ENCODE data around the gene TRIM71.
"Not testable (repeated sequence)": the region's sequence is repeated elsewhere in the genome, so short reads cannot be mapped to it uniquely, and the experiment has no call there.

Gene TRIM71

DNA sequence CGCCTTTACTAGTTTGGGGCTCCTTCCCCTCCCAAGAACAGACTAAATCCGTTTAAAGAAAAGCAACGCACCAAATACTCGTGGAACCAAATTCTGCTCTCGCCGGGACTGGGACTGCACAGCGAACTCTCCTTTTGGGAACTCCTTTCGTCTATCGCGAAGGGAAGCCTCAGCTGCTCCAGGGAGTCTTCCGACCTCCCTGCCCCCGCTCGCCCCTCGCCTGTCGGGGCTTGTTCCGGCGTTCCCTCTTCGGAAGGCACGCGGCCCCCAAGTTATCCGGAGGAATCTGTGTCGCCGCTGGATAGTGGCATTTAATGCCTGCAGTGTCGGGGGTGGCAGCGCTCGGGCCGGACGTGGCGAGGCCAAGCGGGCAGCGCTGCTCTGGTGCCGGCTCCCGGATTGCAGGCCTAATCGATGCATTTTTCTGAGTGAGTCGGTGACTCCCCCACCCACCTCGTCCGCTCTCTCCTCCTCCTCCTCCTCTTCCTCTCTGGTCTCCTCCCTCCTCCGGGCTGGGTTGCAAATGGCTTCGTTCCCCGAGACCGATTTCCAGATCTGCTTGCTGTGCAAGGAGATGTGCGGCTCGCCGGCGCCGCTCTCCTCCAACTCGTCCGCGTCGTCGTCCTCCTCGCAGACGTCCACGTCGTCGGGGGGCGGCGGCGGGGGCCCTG lies at the start of gene TRIM71:
Gene TRIM71 (plus strand): TSS at position 440 of the 671 bp plus-strand sequence. CDS start 84 bp downstream, at position 524.
- no peak for DNase-seq

DNA sequence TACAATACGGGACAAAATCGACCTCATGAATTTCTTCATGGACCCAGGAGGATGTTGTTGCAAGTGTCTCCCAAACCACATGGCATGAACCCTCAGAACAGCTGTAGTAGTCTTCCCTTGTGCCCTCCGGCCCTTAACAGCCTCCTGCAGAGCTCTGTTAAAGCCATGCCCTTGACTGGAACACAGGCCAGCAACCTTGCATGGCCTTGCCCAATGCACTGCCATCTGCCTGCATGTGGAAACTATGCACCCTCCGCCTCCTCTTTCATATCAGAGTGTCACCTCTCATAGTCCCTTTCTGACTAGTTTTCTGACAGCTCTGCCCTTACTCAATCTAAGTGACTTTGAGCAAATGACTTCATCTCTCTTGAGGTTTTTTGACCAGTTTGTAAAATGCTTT lies 39.4 kb upstream of the TRIM71 start:
- DNase-seq = no peak

DNA sequence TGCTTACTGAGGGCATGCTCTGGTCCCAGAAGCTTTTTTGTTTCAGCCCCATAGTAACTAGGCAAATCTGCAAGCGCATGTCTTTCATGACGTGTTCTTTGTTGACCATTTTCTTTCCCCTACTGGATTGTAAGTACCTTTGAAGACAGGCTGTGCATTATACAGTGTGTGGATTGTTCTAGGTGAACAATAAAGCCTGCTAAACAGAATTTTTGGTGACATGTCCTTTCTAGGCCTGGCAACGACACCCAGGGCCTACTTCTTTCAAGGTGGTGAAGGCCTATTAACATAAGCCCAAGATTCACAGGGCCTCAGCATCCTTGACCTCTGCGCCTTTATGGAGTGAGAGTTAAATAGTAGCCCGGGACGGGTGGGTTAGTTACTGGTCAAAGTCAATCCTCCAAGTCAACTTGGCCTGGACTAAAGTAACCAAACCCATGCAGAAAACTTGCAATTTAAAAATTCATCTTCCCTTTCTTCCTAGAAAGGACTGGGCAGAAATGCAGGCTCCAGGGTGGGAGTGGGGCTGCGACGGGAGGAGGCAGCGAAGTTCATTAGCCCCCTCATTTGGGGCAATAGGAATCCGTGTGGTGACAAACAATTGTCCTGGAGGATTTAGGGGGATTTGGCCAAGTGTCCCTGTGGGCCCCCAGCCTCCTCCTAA lies 37.6 kb upstream of the TRIM71 start:
- DNase-seq = no peak

DNA sequence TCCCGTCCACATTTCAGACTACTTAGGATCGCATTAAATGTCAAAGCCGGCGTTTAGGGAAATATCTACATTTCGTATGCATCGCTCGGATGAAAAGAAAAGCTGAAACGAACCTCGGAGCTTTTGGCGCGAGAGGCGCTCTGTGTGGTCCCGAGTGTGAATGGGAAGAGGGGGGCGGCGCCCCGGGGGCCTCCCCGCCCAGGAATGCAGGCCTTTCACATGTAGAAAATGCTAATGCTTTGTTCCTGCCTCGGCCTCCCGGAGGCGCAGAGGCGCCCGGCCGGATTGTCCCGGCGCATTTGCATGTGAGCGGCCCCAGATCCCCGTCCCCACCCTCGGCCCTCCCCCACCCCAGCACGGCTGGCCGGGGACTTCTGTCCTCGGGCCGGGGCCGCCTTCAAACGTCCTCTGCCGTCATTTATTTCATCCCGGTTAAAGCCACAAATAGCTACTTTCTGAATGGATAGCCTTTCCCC lies 37.0 kb upstream of the TRIM71 start:
- DNase-seq = no peak

DNA sequence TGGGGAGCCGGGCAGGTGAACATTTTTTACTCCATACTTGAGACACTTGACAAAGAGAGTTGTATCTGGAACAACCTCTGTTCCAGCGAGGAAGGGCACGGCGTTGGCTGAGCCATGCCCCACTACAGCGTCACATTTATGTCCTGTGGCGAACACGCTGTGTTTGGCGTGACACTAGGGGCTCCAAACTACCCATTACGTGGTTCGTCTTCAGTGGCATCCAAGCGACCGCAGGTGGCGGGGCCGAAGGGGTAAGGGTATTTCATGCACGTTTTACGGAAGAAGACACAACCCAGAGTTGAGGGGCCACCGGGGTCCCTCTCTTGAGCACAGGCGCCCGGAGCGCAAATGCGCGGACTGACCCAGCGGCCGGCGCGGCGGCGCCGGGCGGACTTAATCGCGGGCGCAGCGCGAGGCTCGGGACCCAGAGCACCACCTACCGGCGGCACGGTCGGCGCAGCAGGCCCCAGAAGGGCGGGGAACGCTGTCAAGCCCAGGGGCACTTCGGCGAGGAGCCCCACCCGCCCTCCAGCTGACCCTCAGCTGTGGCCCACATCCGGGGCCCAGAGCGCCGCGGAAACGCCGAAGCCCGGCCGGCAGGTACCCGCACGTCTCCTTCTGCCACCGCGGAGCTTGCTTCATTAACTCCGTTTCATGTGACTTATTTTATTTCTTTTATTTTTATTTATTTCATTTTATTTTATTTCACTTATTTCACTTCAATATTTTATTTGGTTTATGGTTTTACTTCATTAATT lies 36.4 kb upstream of the TRIM71 start:
- peak; percentile 52 to 59 for DNase-seq

DNA sequence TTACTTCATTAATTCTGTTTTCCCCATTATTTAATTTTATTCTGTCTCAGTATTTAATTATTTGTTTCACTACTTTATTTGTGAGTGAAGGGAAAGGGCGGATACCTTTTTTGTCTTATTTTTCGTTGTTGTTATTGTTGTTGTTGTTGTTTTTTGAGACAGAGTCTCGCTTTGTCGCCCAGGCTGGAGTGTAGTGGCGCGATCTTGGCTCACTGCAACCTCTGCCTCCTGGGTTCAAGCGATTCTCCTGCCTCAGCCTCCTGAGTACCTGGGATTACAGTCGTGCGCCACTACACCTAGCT lies 35.9 kb upstream of the TRIM71 start:
- not testable (repeated sequence) for DNase-seq

DNA sequence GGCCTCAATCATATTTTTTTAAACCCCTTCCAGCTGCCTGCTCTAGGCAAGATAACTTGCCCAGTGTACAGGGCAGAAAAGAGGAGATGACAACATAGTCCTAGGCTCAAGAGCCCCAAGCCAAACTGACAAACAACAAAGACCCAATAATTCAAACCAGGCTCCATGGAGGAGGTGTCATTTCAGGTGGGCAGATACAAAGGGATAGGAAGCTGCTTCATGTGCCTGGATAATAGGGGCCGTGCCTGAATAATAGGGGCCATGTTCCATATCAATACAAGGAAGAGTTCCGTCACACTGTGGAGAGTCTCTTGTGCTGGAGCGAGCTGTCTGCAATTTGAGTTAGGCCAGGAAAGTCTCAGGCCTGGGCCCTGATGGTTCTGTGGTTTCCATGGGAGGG lies 35.4 kb upstream of the TRIM71 start:
- DNase-seq = no peak

DNA sequence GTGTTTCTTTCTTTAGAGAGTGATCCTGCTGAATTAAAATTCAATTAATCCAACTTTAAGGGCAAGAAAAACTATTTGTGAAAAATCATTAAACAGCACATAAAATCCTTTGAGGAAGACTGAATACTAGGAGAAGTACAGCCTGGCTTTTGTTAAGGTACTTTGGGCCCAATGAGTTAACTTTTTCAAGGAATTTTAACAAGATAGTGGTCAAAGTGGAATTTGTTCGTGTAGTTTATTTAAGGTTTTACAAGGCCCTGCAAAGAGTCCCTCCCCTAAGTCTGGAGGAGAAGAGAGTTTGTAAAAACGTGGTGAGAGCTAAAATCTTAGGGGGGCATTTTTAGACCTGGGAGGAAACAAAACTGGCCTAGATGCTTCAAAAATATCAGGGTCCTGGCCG lies 26.0 kb upstream of the TRIM71 start:
- DNase-seq = no peak

DNA sequence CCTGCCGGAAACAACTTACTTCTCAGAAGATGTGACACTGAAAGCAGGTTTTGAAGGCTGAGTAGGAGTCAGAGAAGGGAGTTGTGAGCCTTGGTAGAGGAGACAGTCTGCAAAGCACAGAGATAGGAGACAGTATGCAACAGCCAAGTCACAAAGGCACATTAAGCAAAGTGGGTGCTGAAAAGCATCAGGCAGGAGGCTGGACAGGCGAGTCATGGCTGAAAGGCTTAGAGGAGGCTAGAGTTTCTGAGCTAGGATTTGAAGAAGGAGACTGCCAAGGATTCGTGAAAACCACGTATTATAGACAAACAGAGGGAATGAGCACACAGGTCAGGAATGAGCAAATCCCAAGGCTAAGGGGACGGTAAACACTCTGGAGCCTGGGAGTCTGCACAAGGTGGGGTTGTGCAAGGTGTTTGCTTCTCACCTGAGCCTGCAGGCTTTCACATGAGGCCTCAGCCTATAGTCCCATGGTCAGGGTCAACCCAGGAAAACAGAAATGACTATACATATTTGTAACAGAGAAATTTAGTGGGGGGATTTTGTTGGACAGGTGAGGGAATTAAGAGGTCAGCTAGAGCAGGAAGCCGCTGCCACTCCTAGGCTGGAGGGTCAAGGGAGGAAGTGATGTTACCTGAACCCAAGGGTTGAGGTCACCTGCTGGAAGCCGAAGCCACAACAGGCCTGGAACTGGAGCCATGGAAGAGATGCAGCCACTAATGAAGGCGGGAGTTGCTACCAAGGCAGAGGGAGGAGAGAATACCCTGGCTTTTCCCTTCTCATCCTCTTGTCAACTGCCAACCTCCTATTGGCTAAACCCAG lies 23.1 kb upstream of the TRIM71 start:
- no peak for DNase-seq

DNA sequence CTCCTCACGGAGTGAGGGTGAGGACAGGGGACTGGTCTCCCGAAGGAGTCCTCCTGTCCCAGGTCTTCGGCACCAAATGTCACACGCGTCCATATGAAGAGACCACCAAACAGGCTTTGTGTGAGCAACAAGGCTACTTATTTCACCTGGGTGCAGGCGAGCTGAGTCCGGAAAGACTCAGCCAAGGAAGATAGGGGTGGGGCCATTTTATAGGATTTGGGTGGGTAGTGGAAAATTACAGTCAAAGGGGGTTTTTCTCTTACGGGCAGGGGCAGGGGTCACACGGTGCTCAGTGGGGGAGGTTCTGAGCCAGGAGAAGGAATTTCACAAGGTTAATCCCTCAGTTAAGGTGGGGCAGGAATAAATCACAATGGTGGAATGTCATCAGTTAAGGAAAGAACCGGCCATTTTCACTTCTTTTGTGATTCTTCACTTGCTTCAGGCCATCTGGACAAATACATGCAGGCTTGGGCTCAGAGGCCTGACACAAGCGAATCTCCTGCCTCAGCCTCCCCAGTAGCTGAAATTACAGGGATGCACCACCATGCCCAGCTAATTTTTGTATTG lies 21.3 kb upstream of the TRIM71 start:
- not testable (repeated sequence) for DNase-seq

DNA sequence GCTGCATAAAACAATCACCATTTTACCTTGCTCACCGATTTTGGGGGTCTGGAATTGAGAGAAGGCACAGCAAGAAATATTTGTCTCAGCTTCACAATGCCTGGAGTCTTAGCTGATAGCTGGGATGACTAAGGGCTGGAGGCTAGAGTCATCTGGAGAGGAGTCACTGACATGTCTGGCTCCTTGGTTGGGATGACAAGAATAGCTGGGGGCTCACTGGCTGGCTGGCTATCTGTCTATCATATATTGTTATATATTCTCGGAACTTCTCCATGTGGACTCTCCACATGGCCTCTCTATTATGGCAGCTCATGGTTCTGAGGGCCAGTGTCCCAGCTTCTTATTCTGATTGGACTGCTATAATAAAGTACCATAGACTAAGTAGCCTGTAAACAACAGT lies 20.0 kb upstream of the TRIM71 start:
- no peak for DNase-seq

DNA sequence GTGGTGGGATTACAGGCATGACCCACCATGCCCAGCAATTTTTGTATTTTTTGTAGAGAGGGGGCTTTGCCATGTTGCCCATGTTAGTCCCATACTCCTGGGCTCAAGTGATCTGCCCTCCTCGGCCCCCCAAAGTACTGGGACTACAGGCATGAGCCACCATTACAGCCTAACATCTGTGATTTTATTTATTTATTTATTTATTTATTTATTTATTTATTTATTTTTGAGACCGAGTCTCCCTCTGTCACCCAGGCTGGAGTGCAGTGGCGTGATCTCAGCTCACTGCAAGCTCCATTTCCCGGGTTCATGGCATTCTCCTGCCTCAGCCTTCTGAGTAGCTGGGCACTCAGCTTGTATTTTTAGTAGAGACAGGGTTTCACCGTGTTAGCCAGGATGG lies 16.4 kb upstream of the TRIM71 start:
- not testable (repeated sequence) for DNase-seq

DNA sequence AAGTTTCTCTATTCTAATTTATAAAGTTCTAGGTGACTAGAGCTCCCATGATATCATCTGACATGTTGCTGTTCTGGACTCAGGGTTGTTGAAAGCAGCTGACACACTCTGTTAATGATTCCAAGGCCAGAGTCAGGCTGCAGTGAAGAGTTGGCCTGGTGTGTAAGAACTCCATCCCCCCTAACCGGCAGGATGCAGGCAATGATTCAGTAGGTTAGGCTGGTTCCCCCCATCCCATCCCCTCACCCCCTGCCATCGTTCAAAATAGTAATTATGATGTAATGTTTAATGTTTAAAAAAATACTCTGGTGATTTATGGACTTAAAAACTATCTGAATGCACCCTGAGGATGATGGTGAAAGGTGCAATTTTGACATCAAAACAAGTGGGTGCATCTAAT lies 4.6 kb upstream of the TRIM71 start:
- DNase-seq = no peak

DNA sequence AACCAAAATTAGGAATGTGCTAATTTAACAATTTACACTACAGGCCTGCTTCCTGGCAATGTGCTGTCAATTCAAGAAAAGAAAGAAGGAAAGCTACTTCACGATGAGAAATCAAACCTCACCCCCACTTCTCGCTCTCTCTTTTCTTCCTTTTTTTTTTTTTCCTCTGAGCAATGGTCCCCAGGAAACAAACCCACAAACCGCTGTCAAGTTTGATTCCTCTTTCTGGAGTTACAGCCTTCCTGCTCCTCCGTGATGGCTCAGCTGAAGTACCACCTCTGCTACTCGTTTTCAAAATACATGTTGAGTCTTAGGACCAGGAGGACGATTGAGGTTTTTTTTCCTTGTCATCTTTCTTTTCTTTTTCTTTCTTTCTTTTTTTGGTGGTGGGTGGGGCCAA lies 3.4 kb upstream of the TRIM71 start:
- DNase-seq = no peak

DNA sequence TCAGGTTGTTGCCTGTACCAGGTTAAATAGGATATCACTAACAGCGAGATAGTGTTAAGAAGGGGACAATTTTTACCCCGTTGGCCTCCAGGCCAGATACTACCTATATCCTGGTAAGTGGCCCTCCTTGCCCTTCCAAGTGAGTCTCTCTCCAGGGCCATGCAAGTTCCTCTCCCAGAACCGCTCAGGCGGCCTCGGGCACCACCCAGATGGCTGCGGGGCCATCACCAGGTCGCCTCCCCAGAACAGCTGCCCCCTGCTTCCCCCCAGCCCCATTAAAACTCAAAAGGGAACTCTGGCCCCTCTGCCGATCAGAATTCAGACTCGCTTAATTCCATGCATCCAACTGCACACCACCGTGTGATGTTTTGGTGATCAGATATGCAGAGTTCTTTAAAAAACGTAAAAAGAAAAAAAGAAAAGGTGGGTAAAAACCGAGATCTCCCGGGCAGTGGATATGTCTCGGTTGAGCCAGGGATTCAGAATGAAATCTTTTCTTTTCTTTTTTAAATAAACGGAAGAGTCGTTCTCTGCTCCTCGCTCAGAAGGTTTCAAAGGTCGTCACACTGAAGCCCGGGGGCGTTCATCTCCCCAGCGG lies 1.9 kb upstream of the TRIM71 start:
- no peak for DNase-seq

DNA sequence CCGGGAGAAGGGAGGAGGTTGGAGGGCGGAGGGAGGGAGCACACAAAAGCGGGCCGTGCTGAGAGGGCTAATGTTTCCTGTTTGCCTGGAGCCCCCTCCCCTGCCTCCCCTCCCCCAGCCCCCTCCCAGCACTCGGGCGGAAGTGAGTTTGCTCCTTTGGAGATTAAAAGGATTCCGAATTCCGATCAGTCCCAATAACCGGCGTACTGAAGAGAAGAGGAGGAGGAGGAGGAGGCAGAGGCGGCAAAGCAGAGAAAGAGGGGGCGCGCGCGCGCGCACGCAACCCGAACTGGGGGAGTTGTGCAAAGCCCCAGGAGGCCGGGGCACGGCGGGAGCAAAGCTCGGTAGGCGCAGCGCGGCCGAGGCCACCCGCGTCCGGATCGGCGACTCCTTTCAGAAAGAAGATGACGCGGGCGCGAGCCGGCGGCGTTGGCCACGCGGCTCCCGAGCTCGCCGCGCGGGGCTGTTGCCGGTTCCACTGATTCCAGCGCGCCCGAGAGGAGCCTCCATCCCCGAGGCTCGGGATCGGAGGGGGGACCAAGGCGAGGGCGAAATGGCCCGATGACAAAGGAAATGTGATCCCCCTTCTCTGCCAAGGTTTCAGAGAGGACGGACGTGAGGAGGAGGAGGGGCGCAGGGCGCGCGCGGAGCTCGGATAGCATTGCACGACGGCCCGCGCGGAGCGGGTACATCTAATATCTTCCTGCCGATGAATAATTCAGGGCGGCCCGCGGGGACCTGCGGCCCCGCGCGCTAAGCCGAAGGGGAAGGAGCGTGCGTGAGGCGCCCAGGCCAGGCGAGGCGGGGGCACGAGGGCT lies 1.1 kb upstream of the TRIM71 start:
- DNase-seq = no peak

DNA sequence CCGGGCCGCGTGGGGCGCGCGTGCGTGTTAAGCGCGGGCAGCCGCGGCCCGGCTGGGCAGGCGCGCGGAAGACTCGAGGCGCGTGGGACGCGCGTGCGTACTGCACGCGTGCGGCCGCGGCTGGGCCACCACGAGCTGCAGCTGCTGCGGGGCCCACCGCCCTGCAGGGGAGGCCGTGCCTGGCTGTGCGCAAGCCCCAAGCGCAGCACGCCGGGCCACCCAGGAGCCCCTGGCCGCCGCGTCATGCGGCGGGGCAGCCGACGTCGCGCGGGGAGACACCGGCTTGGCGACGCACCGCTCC lies 590 bp upstream of the TRIM71 start:
- no peak for DNase-seq

DNA sequence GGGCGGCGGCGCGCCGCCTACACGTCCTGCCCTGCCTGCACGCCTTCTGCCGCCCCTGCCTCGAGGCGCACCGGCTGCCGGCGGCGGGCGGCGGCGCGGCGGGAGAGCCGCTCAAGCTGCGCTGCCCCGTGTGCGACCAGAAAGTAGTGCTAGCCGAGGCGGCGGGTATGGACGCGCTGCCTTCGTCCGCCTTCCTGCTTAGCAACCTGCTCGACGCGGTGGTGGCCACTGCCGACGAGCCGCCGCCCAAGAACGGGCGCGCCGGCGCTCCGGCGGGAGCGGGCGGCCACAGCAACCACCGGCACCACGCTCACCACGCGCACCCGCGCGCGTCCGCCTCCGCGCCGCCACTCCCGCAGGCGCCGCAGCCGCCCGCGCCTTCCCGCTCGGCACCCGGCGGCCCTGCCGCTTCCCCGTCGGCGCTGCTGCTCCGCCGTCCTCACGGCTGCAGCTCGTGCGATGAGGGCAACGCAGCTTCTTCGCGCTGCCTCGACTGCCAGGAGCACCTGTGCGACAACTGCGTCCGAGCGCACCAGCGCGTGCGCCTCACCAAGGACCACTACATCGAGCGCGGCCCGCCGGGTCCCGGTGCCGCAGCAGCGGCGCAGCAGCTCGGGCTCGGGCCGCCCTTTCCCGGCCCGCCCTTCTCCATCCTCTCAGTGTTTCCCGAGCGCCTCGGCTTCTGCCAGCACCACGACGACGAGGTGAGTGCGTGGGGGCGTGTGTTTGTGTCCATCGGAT lies 602 bp downstream of the TRIM71 start:
- no peak for DNase-seq

DNA sequence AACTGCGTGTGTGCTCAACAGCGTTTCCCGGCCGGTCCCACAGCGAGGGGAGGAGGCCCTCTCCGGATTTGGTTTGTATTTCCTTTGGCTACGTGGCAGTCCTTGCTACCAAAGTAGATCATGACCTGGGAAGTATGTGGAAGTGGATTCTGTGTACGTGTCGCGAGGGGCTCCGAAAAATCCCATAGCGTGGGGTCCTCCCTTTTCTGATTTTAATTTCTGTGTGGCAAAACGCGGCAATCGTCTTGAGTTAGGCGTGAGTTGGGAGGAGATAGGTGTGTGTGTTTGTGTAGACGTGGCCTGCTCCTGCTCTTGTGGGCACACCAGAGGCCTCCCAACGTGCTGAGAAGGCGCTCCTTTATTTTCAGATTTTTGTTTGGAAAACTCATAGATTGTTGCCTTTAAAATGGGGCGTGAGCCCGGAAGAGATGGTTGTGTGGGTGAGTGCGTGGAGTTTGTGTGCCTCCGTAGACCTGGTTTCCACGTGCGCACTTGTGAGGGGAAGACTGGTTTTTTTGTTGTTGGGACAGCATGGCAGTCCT lies 1.2 kb downstream of the TRIM71 start:
- DNase-seq = no peak

DNA sequence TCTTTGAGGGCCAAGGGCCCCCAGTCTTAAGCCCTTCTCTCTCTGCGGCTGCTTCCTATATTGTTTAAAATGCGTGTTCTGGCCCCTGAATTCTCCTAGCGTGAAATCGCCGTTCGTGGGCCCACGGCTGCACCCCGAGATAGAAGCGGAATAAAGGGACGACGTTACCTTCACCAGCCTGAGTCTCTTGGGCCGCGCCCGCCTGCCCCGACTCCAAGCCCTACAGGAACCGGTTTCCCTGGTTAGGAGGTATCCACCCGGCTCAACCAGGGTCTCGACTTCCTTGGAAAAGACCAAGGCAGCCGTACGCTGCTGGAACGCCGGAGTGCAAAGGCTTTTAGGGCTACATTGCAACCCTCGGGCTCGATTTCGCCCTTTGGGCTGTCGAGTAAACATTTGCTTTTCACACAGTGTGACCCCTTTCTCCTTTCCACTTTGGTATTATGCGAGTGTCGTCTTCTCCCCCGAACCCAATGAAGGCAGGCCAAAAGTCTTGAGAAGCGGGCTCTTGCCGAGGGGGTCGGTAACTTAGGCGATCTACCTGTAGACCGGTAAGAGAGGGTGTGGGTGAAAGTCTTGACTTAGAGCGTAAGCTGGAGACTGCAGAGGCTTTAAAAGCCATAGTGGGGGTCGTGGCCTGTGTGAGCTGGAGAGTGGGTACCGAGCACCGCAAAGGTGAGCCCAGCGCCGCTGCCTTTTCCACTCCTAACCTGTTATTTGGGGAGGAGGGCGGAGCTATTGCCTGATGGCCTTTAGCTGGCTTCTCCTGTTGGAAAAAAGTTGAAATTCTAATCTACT lies 2.0 kb downstream of the TRIM71 start:
- no peak for DNase-seq

All from CD4-positive, alpha-beta T cell treated with Interleukin-1 beta for 1 hour (primary cell).